GM12801 (cell line): Measurements from ENCODE around the gene OR6V1.

Experiments
- TF ChIP-seq, protein P1 (sequence below): IDR thresholded peaks from one replicate; pipeline ENCODE4 v1.5.1; 2011; ENCODE audit warnings: control low read depth; ENCODE audit not compliant: insufficient read length; ENCODE audit errors: extremely low read depth

Gene OR6V1

DNA sequence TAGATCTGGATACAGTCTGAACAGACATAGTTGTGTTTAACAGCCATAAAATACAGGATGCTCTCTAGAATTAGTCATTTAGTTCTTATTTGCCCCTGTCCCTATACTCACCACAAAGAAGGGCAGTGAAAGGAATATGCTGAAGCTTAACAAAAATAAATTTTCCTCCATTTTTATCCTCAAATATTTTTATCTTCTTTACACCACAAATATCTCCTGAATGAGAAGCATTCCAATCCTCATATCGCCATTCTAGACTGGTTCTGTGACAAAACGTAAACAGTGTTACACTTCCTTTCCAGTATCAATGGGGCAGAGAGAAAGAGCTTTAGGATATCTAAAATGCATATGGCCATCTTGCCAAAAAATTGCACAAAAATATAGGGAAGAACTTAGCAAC is 26.8 kb upstream of the OR6V1 start:
- TF ChIP-seq, protein P1, sequence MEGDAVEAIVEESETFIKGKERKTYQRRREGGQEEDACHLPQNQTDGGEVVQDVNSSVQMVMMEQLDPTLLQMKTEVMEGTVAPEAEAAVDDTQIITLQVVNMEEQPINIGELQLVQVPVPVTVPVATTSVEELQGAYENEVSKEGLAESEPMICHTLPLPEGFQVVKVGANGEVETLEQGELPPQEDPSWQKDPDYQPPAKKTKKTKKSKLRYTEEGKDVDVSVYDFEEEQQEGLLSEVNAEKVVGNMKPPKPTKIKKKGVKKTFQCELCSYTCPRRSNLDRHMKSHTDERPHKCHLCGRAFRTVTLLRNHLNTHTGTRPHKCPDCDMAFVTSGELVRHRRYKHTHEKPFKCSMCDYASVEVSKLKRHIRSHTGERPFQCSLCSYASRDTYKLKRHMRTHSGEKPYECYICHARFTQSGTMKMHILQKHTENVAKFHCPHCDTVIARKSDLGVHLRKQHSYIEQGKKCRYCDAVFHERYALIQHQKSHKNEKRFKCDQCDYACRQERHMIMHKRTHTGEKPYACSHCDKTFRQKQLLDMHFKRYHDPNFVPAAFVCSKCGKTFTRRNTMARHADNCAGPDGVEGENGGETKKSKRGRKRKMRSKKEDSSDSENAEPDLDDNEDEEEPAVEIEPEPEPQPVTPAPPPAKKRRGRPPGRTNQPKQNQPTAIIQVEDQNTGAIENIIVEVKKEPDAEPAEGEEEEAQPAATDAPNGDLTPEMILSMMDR, result no peak

DNA sequence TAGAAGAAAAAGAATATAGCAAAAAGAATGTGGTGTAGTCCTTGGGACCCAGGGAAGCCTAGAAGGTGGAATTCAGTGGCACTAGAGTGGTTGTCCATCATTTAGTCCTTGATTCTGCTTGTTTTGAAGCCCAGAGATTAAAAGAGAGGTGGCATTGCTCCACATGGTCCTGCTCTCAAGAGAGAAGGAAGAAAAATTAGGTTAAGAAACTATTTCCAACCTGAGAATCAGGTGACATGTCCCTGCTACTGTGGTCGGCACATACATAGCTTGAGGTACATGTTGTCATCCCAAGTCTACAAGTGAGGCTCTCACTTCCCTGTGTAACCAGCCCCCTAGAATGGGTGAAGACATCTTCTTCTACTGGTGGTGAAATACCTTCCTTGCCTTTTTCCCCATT is 25.1 kb upstream of the OR6V1 start, which contains the start of gene OR9A2:
Gene OR9A2 (minus strand): TSS at position 101 of the 400 bp plus-strand sequence. CDS start 0 bp downstream, at position 101.
- TF ChIP-seq, protein P1, result no peak

DNA sequence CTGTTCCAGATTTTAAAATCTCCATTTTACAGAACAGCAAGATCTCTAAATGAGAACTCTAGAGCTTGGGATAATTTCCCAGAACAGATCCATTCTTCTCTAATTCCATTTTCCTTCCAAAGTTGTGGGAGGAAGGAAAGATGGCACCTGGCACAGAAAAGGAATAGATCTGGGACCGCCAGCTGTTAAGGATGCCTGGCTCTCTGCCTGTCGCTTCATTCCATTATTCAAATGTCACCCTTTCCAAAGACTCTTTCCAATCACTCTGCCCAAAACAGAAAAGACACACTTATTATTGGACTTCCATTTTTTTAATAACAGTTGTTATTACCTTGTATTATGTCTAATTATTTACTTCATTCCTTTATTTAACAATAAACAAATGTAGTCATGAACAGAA is 24.5 kb upstream of the OR6V1 start:
- TF ChIP-seq, protein P1, result no peak

DNA sequence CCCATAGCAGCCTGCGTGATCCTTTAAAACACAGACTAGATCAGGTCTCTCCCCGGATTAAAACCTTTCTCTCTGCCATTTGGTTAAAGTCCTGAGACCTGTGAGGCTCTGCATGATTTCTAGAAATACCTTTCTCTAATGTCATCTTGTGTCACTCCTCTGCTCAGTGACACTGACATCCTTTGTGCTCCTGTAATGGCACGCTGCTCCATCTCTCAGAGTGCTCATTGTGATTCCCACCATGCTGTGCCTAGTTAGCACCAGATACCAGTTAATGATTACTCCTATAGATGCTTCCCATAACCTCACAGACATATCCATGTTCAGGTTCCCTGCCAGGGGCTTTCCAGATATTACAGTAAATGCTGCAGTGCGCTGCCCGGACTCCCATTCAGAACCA is 13.5 kb upstream of the OR6V1 start:
- TF ChIP-seq, protein P1, result no peak

DNA sequence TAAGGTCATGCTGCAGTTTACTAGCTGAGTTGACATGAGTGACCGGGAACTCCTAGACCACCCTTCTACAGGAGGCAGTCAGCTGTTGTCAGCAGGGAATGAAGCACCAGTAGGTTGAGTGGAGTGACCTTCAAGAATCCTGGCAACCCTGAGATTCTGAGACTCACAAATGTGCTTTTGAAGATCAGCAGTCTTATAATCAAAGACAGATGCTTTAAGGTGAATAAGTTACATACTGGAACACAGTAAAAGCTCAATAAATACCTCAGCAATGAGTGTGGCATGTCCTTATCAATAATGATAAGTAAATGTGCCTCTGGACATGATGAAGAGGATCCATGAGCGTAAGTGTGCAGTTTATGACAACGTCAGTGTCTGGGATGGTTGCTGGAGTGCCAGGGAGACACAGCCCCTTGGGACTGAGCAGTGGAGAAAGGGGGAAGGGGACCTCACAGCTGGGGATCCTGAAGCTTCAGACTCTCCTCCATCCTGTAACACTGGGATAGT is 11.9 kb upstream of the OR6V1 start:
- TF ChIP-seq, protein P1, result no peak

DNA sequence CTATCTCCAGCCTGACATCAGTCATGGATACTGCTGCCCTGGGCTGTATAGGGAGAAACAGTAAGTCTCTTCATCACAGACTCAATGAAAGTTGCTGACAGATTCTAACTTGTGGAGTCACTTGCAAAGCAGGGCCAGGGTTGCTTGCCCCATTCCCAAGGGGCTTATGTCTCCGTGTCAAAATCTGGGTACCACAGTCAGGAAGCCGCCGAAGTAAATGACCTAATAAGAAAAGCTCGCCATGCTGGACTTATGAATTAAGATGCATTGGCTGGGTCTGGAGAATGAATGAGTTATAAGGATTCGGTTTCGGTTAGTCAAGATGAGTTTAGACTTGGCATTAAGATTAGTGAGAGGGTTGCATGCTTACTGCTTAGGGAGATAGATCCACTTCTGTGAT is 10.8 kb upstream of the OR6V1 start:
- TF ChIP-seq, protein P1, result no peak

DNA sequence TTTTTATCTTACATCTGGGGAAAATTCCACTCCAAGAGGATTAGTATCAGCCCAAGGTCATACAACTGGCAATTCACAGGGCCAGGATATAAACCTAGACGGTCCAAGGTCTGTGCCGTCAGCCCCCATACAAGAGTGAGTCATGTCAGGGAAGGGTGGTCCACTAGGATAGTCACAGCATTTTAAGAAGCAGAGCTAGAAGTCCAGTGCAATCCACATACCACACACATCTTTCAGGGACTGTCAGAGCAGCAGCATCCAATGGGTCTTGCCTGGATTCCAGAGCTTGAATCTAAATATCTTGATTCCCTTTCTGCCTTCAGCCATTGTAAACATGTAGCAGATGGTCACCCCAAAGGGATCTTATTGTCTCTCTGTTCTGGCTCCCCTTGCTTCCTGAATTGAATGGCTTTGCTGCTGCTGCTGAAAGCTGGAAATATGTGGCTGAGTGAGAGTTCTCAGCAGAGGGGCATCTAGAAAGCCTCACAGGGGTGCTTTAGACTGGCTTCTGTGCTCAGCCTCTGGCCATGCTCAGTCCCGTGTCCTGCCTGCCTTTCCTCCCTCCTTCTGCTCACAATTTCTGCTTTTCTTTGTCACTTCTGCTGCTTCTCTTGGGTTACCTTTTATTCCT is 9.9 kb upstream of the OR6V1 start:
- TF ChIP-seq, protein P1, result no peak

DNA sequence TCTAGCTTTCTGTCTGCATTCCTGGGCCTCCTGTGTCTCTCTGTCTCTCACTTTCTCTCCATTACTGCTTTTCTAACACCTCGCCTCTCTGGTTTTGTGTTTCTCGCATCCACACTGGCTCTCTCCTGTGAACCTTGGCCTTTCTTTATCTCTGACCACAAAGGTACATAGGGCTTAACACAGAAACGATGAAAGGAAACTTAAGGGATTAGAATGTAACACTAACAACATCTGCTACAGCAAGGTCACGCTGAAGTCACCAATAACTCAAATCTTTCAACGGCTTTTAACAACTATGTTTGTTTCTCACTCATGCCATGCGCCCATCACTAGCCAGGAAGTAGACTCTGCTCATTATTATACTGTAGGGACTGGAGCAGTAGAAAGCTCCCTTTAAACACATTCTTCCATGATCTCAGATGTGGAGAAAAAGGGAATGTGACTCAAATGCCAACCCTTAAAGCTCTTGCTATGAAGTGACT is 9.3 kb upstream of the OR6V1 start:
- TF ChIP-seq, protein P1, result no peak
